HG02571 (cell line): ENCODE results near the gene SGPP2.

Experiments used
- ATAC-seq: cut with Tn5 transposase; IDR thresholded peaks from one replicate; pipeline ENCODE4 v1.9.1; 2021; ENCODE audit warnings: mild to moderate bottlenecking, moderate library complexity; ENCODE audit not compliant: unreplicated experiment

The SGPP2 gene

GRCh38 chr2:222522082-222522481, 97.7 kb downstream of the SGPP2 start:
- ATAC-seq, result no peak

- no peak for ATAC-seq
Measured at GRCh38 chr2:222523783-222524544, 99.6 kb downstream of the SGPP2 start.

GRCh38 chr2:222525811-222526210, 101.5 kb downstream of the SGPP2 start:
- ATAC-seq, result no peak

GRCh38 chr2:222526480-222527277, 102.3 kb downstream of the SGPP2 start:
- ATAC-seq, result peak; percentile 59

GRCh38 chr2:222532315-222532714, 108.0 kb downstream of the SGPP2 start:
- ATAC-seq, result no peak

GRCh38 chr2:222535477-222535876, 111.1 kb downstream of the SGPP2 start:
- no peak for ATAC-seq

- peak; percentile 51 for ATAC-seq
Measured at GRCh38 chr2:222538535-222538934, 114.2 kb downstream of the SGPP2 start.

GRCh38 chr2:222544661-222545060, 120.3 kb downstream of the SGPP2 start:
- no peak for ATAC-seq

- ATAC-seq, result no peak
Measured at GRCh38 chr2:222545823-222546795, 121.8 kb downstream of the SGPP2 start.

GRCh38 chr2:222547083-222547482, 122.7 kb downstream of the SGPP2 start:
- ATAC-seq, result no peak

GRCh38 chr2:222548992-222549391, 124.6 kb downstream of the SGPP2 start:
- ATAC-seq, result no peak

GRCh38 chr2:222554517-222554916, 130.2 kb downstream of the SGPP2 start:
- ATAC-seq, result no peak

- ATAC-seq, result no peak
Measured at GRCh38 chr2:222561151-222561550, 136.8 kb downstream of the SGPP2 start.

- ATAC-seq, result peak; percentile 80
Measured at GRCh38 chr2:222561817-222562645, 137.7 kb downstream of the SGPP2 start.

- no peak for ATAC-seq
Measured at GRCh38 chr2:222563106-222563718, 138.9 kb downstream of the SGPP2 start.

- ATAC-seq, result no peak
Measured at GRCh38 chr2:222563936-222564335, 139.6 kb downstream of the SGPP2 start.

- ATAC-seq, result no peak
Measured at GRCh38 chr2:222566229-222566628, 141.9 kb downstream of the SGPP2 start.

GRCh38 chr2:222568865-222569264, 144.5 kb downstream of the SGPP2 start:
- no peak for ATAC-seq

GRCh38 chr2:222569826-222570225, 145.5 kb downstream of the SGPP2 start:
- no peak for ATAC-seq

- no peak for ATAC-seq
Measured at GRCh38 chr2:222572264-222572721, 147.9 kb downstream of the SGPP2 start.
